Stimulated activated CD4-positive, alpha-beta T cell treated with anti-CD3 and anti-CD28 coated beads, Interleukin-1b, Interleukin-23, amount 100 ng/mL, for 24 hours (primary cell): ENCODE data around the gene NTS.

Source experiments
- DNase-seq, 4 experiments: peaks; one replicate each; pipeline ENCODE4 v3.0.0-alpha.2; 2020; ENCODE audit warnings: low read depth in 4 of 4, low spot score in 1 of 4

Gene NTS

GRCh38 chr12:85920324-85920947 is 46.3 kb downstream of the NTS start:
- DNase-seq, result no peak

- no peak for DNase-seq
Observed at GRCh38 chr12:85923767-85924331, 49.8 kb downstream of the NTS start.

GRCh38 chr12:85927166-85927565 is 53.1 kb downstream of the NTS start:
- DNase-seq, result no peak
